ENCODE data around the gene ARL5C.

The ARL5C gene, protein sequence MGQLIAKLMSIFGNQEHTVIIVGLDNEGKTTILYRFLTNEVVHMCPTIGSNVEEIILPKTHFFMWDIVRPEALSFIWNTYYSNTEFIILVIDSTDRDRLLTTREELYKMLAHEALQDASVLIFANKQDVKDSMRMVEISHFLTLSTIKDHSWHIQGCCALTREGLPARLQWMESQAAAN

DNA sequence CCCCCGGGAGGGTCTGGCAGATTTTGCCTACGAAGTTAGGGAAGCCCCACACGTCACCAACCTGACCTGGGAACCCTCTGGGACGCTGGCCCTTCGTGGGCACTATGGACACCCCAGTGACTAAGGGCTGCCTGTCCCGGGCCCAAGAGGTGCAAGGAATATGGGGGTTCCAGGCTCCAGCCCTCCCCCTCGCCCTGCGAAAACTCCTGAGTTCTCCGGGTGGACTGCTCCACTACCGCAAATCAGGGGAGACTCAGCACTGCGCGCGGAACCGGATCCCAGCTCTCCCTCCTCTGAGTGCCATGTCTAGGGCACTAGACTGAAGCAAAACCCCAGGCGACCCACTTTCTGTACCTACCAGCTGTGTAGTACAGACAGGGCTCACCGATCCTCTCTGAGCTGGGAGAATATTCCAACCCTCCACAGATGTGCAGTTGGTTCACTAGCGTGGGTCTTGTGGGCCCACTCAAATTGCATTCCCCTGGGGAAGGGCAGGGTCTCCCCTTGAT lies at the start of gene ARL5C:
ARL5C (minus strand) TSS at position 321 of the 509 bp plus-strand sequence. CDS start 401 bp downstream, outside the sequence.
- DNase-seq (ENCODE audit: low spot score): no peak

DNA sequence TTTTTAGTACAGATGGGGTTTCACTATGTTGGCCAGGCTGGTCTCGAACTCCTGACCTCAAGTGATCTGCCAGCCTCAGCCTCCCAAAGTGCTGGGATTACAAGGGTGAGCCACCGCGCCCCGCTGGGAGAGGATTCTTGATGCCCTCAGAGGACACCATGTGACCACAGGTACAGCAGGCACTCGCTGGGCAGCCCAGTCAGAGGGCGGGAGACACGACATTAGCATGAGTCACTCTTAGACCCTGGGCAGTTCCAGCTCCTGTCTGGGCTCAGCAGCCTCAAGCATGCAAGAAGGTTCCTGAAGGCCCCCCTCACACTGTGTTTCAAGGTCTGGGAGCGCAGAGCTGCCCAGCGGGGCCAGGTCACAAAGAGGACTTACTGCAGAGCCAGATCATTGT lies 47.9 kb upstream of the ARL5C start:
- no peak for DNase-seq (ENCODE audit: low spot score)

DNA sequence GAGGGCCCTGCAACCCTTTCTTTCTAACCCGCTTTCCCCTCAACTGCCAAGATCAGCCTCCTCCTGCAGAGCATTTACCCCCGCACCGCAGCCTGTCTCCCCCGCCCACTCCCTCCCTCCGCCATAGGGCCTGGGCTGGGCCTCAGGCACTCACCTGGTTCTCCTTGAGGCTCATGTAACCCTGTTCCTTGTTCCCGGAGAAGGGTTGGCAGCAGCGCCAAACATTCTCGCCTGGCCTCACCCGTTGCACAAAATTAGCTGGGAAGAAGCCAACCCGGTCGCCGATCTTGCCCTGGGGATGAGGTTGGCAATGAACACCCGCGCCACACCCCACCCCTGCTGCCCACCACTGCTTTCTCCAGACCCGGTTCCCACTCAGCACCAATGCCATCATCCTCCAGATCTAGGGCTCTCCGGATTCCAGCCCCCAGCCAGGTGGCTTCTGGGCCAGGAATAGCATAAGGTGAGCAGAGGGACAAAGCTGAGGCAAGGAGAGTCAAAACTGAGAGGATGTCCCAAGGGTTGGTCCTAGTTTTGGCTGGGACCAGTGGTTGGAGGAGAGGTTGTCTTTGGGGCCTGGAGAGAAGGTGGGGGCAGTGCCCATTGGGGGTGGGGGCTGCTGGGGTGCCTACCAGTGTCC lies 47.0 kb upstream of the ARL5C start:
- no peak for DNase-seq (ENCODE audit: low spot score)

DNA sequence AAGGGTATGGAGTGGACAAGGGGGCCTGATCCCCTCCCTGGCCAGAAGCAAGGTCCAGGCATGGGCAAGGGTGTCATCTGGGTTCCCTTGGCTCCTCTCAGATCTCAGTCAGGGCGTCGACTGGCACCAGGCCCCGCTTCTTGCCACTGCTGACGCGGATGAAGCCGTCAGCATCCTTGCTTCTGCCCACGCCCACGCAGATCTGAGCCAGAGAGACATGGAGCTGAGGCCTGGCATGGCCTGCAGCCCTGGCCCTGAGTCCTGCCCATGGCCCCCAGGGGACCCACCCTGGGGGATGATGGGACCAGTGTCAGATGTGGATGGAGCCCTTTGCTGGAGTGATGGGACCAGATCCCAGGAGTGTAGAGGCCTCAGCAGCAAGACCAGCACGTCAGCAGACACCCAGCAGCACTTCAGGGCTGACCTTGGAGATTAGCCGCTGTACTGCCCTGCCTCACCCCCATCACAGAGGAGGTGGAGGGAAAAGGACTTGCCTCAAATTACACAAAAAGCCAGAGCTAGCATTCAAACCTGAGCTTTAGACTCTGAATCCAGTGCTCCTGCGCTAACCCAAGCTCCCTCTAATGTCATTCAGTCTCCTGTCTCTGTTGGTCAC lies 46.3 kb upstream of the ARL5C start:
- no peak for DNase-seq (ENCODE audit: low spot score)

DNA sequence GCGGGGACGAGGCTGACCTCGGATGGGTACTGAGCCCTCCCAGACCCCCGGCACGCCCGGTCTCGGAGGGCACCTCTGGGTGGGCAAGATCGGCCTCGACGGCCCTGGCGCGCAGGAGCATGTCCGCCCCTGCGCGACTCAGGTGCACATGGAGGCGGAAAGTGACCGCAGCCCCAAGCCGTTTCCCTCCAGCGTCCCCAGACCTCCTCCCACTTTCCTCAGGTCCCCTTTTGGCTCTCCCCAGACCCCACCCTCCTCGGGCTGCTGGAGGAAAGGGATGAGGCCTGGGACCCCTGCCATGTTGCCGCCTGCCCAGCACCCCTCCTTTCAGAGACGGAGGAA lies 44.1 kb upstream of the ARL5C start:
- DNase-seq (ENCODE audit: low spot score): no peak

DNA sequence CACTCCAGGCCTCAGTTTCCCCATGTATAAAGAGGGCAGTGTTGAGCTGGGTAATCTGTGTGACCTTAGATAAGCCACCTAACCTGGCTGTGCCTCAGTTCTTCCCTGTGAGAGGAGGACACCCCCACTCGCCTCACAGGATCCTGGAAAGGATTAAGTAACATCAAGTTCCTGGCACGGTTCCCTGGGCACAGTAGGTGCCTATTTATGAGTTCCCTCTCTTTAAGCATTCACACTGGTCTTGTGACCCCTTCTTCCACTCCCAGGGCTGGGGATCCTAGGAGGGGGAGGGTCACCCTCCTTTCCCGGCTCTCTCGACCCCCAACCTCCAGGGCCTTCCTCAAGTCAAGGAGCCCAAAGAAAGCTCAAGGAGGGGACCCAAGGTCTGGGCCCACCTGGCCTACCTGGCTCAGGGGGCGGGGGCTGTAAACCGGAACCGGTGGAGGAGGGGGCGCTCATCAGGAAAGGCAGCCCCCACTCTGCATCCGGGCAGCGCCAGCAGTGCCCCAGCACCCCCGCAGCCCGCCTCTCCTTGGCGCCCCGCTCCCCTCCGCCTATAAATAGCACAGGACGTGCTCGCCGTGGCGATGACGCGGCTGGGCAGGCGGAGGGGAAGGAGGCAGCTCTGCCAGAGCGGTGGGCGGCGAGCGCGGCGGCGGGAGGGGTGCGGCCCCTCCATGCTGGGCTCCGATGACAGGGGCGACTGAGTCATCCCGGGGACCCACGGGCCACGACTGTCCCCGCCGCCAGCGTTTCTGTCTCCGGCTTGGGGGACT lies 43.5 kb upstream of the ARL5C start:
- no peak for DNase-seq (ENCODE audit: low spot score)

DNA sequence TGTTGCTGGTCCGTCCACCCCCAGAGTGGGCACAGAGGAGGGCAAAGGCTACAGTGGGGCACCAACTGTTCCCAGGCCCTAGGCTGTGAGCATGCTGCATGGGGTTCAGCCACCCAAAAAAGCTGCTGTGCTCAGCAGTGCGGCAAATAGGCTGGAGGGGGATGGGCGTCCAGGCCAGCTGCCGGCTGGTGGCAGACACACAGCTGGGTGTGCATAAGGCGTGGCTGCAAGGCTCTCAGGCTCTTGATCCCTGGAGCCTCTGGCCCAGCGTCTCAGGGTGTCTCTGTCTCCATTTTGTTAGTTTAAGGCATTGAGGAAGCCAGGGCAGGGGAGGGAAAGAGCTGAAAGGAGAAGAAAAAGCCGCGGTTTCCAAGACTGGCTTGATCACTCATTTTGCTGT lies 42.9 kb upstream of the ARL5C start:
- no peak for DNase-seq (ENCODE audit: low spot score)

DNA sequence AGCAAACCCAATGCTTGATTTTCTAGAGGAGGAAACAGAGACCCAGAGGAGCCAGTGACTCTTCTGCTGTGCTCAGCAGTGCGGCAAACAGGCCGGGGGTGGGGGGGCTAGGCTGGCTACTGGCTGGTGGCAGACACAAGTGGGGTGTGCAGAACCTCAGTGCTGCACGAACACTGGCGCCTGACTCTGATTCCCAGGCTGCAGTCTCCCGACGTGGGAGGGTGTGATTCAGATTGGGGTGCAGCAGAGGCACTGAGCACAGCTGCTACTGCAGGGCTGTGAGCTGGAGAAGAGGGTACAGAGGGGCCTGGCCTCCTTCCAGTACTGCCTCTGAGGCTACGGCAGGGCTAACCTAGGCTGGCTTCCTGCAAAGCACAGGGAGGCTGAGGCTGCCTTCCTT lies 42.2 kb upstream of the ARL5C start:
- DNase-seq (ENCODE audit: low spot score): no peak

DNA sequence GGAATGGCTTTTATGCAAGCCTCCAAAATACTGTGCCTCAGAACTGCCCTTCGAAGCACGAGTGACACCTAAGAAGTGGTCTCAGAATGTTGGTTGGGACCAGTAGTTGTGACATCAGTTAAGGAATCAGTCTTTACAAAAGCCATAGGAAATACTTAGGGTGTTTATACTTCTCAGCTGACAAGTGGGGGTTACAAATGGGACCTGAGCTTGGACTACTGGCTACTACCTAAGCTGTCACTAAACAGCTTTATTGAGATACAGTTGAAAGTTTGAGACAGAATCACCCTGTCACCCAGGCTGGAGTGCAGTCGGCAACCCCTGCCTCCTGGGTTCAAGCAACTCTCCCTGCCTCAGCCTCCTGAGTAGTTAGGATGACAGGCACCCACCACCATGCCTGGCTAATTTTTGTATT lies 39.2 kb upstream of the ARL5C start:
- no peak for DNase-seq (ENCODE audit: low spot score)

DNA sequence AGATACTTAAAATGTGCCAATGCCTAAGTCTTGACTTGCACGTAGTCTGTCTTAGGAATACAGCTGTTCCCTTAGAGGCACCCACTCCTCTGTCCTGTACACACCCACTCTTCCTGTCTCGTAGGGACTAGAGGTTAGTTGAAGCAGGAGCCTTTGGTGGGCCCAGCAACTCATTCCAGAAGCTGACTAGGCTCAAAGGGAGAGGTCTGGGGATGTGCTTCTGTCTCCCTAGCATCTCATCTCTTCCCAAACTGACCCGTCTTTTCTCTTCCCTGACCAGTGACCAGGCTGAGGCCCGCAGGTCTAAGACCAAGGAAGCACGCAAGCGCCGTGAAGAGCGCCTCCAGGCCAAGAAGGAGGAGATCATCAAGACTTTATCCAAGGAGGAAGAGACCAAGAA lies 38.3 kb upstream of the ARL5C start:
- DNase-seq (ENCODE audit: low spot score): no peak

DNA sequence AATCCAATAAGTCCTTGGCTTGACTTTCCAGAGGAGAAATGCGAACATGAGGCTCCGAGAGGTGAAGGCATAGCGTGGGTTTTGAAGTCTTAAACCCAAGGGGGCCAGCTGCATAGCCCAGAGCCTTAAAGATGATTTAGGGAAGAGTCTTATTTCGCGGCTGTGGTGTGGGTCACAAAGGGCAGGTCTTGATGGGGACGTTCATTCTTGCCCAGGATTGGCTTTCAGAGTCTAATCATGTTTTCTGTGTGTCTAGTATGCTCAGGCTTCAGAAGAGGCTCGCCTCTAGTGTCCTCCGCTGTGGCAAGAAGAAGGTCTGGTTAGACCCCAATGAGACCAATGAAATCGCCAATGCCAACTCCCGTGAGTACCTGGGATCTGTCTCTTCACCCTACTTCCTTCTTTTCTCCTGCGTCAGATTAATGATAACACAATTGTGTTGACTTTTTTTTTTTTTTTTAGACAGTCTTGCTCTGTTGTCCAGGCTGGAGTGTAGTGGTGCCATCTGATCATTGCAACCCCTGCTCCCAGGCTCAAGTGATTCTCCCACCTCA lies 35.1 kb upstream of the ARL5C start:
- no peak for DNase-seq (ENCODE audit: low spot score)

DNA sequence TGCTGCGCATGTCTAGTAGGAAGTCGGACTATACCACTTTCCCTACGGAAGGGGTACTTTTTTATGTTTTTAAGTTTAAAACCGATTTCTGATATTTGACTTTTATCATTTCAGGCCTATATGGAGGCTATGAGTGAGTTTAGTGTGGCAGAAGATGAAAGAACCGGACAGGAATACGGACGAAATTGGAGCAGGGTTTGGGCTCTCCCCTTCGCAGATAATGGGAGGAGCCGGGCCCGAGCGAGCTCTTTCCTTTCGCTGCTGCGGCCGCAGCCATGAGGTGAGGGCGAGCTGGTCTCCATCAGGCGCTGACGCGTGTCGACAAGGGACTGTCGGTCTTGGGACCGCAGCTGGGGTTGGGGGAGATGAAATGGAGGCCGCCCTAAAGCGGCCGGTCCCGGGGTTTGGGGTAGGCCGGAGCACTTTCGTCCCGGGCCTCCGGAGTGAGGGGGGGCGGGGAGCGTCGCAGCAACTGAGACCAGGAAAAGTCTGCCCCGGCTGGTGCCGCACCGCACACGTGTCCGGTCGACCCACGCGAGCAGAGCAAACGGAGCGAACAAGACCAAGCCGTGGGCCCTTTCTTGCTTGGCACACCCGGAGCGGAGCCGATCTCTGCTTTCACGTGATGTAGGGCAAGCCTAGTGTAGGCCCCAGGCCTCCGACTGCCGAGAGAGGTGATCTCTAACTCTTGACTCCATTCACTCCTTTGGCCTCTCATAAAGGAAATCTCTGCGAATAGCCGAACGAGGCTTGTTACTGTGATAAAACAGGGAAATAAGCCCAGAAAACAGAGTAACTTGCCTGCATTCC lies 34.3 kb upstream of the ARL5C start, which contains the start of gene RPL19:
RPL19 (plus strand) TSS at position 214 of the 810 bp plus-strand sequence; CDS start at position 276, 62 bp downstream.
- DNase-seq (ENCODE audit: low spot score): peak; percentile 97

DNA sequence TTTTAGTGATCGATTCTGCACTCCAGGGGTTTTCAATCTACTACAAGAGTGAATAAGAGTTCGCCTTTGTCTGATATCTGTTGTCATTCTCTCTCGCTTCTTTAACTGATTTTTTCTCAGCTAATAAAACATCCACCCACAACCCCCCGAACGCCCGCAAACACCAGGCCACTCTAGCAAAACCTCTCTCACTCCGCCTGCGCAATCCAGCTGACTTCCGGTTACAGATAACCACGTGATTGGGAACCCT lies 33.8 kb upstream of the ARL5C start:
- DNase-seq (ENCODE audit: low spot score): no peak

DNA sequence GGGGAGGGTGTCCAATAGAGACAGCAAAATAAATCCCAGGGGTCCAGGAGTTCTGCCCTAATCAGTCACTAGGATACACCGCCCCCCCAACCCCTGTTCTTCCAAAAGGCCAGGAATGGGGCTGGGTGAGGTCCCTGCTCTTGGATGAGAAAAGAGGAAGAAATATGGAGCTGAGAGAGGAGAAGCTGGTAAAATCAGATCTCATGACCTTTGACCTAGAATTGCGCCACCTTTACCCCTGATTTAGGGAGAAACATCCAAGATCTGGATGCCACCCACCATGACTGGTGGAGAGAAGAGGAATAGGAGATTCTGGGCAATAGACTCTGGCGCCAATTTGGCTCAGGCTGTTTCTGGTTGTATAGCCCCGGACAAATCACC lies 32.2 kb upstream of the ARL5C start:
- no peak for DNase-seq (ENCODE audit: low spot score)

DNA sequence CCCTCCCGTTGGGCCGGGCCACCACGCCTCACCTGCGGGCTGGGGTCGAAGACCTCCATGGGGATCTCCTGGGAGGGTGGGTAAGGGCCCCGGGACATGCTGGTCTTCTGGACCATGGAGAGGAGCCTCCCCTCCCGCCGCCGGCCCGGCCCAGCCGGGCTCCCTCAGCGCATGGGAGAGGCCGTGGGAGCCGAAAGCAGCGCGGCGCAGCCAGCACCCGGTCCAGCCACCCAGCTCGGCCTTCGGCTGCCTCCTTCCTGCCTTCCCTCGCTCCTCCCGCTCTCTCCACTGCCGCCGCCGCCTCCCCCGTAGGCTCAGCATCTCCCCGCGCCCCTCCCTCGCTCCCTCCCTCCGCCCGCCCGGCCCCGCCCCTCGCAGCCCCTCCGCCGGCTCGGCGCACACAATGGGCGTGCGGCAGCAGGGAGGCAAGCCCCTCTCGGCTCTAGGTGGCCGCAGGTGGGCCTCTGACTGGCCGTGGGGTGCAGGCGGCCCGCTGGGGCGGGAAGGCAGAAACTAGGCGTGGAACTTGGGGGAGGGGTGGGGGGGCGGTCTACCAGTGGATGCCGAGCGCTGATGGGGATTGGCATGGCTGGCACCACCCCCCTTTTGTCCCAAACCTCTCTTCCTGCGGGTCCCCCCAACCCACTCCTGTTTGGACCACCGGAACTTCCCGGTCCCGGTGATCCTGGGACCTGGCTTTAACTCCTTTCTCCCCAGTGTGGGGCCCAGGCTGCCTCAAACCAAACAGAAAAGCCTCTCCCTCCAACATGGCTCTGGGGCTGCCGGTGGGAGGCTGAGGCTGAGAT lies 31.6 kb upstream of the ARL5C start, which contains the start of gene CACNB1:
CACNB1 (minus strand) TSS at position 290 of the 806 bp plus-strand sequence; CDS start at position 116, 174 bp downstream.
- DNase-seq (ENCODE audit: low spot score): no peak

DNA sequence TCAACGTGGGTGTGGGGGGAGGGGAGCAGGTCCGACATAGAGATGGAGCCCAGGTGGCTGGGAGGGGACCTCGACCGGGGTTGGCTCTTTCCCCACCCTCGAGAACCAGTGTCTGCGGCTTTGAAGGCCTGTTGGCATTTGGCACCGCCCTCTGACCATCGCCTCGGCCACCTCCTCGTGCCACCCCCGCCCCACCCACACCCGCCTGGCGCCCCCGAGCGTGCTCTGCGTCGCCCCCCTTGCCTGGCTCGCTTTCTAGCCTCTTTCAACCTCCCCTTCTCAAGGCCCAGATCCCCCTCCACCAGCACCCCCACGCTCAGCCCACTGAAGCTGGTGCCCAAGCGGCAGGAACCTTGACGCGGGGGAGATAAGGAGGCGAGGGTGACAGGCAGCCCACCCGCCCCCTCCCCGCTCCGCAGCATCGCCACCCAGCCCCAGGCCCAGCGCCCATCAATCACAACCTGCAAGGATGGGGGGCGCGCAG lies 30.9 kb upstream of the ARL5C start:
- no peak for DNase-seq (ENCODE audit: low spot score)

DNA sequence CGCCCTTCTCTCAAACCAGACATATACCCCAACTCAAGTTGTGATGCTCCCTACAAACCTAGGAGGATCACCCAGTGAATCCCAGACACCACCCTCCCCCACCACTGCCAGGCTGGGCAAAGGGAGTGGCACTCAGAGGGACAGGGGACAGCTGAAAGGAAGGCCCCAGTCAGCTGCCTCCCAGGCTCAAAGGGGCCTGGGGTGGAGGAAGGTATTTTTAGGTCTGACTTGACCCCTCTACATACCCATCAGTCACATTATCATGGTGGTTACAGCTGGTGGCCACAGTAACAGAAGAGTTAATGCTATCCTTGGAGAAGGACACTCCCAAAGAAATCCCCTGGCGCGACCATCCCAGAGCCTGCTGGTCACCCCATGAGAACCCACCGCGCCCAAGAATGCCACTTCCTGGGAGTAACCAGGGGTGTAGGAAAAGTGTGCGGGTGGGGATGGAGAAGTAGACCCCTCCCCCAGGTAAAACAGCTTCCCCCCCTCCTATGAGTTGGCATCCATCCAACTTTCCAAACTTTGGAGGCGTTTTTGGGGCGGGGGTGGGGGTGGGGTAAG lies 30.4 kb upstream of the ARL5C start:
- DNase-seq (ENCODE audit: low spot score): no peak

DNA sequence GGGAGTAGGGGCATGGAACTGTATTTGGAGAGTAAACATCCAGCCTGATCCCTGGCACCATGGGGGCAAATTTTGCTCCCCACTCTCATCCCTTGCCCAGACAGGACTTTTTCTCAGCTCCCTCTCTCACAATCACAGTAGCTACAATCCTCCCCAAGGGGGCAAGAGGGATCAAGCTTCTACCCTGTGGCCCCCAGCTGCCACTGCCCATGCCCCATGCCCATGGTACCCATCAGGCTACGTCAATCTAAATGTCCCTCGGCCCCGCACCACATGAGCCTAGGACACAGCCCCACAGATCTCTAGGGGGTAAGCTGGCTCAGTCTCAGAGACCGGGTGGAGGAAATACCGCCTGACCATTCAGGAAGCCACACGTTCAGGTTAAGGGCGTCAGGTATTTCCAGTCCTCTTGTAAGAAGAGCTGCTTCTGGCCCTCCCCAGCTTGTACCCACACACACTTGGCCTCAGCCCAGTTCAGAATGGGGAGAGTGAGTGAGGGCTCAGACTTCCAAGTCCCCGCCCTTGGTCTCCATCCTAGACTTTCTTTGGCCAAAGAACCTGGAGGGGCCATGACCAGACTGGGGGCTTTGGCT lies 29.7 kb upstream of the ARL5C start:
- no peak for DNase-seq (ENCODE audit: low spot score)

DNA sequence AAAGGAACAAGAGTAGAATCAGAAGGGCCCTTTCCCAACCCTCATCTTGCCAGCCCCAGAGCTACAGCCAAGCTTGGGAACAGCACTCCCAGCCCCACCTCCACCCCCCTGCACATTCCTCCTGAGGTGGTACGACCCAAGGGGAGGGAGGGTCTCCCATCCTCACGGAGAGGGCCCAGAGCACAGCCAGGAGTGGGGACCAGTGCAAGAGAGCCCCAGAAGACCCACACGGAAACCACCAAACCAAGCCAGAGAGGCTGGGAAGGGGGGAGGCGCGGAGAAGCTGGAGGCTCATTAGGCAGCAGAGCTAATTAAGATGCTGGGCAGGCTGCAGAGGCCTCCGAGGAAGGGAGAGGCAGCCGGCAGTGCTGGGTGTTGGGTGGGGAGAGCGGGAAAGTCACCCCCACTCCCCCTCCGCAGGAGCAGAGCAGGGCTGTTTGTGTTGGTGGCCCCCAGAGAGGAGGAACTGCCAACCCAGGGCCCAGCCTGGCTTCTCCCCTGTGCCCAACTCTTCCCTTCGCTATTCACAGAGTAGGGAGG lies 29.1 kb upstream of the ARL5C start:
- DNase-seq (ENCODE audit: low spot score): no peak

Measured in hematopoietic multipotent progenitor cell treated with erythropoietin and hydrocortisone succinate and interleukin-3 and kit ligand, for 17 days (in vitro differentiated cells).